Measurements from ENCODE around the gene KLHL7.

GRCh38 chr7:23098029-23098428, 7.6 kb upstream of the KLHL7 start:
- TF ChIP-seq ZNF384 (IDR thresholded peaks at IDR 0.05) (no peak), ELF4 (IDR thresholded peaks at IDR 0.05) (no peak), ARNT (IDR thresholded peaks at IDR 0.05) (no peak), NFRKB (IDR thresholded peaks at IDR 0.05) (no peak), PKNOX1 (IDR thresholded peaks at IDR 0.05) (no peak), TARDBP (IDR thresholded peaks at IDR 0.05) (no peak)
